Measurements from ENCODE around the gene MBD3L1.

- no peak for TF ChIP-seq CTCF (IDR thresholded peaks at IDR 0.05)
- TF ChIP-seq REST (IDR thresholded peaks at IDR 0.05; ENCODE audit: insufficient read depth in 1 of 2, low read depth in 2 of 2, low read length in 1 of 2): no peak
- no peak for TF ChIP-seq POLR2AphosphoS5 (IDR thresholded peaks at IDR 0.05; ENCODE audit: low read depth, low read length)
- no peak for TF ChIP-seq SIN3A (IDR thresholded peaks at IDR 0.05; ENCODE audit: borderline replicate concordance, insufficient read depth, low read depth, low read length)
These were observed 37.4 kb upstream of the MBD3L1 start for GRCh38 chr19:8794823-8795222.
